Measurements from ENCODE around the gene WFDC11. TPM values are rescaled to one million over a fixed set of nuclear protein-coding genes. Genes with fewer than 3 reads are reported as not detected.
A peak's percentile ranks its signal among the peaks of the same experiment; 100 is the strongest.
"Not testable (repeated sequence)": the region's sequence is repeated elsewhere in the genome, so short reads cannot be mapped to it uniquely, and the experiment has no call there.

The WFDC11 gene
- not detected for total RNA-seq

DNA sequence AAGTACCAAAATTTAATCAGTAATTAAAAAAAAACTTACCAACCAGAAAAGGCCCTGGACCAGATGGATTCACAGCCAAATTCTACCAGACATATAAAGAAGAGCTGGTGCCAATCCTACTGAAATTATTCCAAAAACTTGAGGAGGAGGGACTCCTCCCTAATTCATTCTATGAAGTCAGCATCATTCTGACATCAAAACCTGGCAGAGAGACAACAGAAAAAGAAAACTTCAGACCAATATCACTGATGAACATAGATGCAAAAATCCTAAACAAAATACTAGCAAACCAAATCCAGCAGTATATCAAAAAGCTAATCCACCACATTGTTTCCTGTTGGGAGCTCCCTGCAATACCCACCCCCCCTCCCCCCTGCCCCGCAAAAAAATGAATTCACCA lies at the start of gene WFDC11:
WFDC11 (minus strand) TSS at position 101 of the 400 bp plus-strand sequence. CDS start 19,639 bp downstream, outside the sequence.
- no peak for ATAC-seq
- Mint-ChIP-seq H3K9me3 (peaks cover 0 to 1% of the 10 kb centered on the region in 2 donors), H3K36me3 (no peaks in the 10 kb centered on the region), H3K27ac (no peak within 1 kb of the TSS)
- no peak for DNase-seq (ENCODE audit: low spot score in 2 of 2)

DNA sequence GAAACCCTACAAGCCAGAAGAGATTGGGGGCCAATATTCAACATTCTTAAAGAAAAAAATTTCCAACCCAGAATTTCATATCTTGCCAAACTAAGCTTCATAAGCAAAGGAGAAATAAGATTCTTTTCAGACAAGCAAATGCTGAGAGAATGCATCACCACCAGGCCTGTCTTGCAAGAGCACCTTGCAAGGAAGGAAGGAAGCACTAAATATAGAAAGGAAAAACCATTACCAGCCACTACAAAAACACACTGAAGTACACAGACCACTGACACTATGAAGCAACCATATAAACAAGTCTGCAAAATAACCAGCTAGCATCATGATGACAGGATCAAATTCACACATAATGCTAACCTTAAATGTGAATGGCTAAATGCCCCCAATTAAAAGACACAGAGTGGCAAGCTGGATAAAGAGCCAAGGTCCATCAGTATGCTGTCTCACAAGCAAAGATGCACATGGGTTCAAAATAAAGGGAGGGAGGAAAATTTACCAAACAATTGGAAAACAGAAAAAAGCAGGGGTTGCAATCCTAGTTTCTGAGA lies 46.2 kb upstream of the WFDC11 start:
- not testable (repeated sequence) for DNase-seq (ENCODE audit: low spot score in 2 of 2); H3K27ac Mint-ChIP-seq; H3K9me3 Mint-ChIP-seq; H3K36me3 Mint-ChIP-seq; ATAC-seq

DNA sequence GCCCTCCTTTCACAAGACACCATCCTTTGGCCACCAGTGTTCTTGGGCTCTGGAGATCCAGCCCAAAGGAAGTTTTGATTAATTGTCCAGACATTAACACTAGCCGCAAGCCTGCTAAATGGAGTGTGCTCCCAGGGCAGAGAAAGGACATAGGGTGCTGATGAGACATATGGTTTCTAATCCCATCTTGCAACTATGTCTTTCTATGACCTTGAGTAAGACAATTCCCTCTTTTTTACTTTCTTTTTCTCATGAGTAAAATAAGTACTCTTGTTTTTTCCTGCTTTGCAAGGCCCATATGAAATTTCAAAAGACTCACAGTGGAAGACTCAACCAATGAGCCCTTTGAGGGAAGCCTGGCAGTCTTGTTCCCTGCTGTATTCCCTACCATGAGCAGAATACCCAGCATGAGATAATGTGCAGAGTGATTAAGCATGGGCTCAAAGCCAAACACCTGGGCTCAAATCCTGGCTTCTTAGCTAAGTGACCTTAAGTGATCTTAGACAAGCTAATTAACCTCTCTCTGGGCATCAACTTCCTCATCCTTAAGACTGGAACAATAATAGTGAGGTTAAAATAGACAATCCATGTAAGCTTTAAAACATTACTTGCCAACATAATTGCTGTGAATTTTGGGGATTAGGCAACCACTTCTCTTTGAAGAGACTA lies 35.1 kb upstream of the WFDC11 start, which contains the start of gene WFDC10B:
WFDC10B (minus strand) TSS at position 51 of the 669 bp plus-strand sequence. CDS start 19,027 bp downstream, outside the sequence.
- Mint-ChIP-seq H3K36me3 (peaks cover 0 to 5% of the 10 kb centered on the region in 2 donors), H3K9me3 (no peaks in the 10 kb centered on the region), H3K27ac (no peak within 1 kb of the TSS)
- ATAC-seq (no peak), DNase-seq (ENCODE audit: low spot score in 2 of 2) (no peak)

DNA sequence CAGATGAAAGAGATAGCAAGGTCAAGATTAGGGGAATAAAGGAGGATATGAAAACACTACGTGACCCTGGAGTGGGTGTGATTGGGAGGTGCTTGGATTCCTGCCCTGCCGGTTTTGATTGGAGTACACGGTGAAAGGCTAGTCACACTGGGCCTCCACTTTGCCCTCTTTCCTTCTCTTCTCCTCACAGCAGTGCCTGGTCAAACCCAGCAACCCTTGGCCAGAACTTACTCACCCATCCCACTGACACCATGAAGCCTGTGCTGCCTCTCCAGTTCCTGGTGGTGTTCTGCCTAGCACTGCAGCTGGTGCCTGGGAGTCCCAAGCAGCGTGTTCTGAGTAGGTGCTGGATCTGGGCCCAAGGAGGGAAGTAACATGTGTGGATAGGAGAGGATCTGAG lies 31.8 kb upstream of the WFDC11 start, which contains the start of gene WFDC13:
WFDC13 (plus strand) TSS at position 166 of the 400 bp plus-strand sequence; CDS start at position 252, 86 bp downstream.
- ATAC-seq (no peak), DNase-seq (ENCODE audit: low spot score in 2 of 2) (no peak)
- H3K9me3 Mint-ChIP-seq = no peaks in the 10 kb centered on the region
- no peak within 1 kb of the TSS for H3K27ac Mint-ChIP-seq
- no peaks in the 10 kb centered on the region for H3K36me3 Mint-ChIP-seq

DNA sequence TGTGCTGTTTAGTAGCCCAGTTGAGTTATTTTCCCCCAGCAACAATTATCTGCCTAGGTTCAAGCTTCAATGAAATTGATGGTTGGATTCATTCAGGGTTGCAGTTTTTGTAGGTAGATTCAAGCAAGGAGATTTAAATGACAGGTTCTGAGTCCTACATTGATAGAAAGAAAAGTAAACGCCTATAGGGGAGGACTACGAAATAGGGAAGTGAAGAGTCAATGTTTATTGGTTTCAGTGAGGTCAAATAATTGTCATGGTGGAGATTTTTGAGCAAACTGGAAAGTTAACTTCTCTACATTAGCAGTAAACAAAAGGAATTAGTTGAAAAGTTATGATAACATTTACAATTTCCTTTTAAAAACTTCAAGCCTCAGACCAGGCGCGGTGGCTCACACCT lies 31.1 kb upstream of the WFDC11 start:
- H3K9me3 Mint-ChIP-seq = no peaks in the 10 kb centered on the region
- no peaks in the 10 kb centered on the region for H3K36me3 Mint-ChIP-seq
- no peak overlapping the region for H3K27ac Mint-ChIP-seq
- DNase-seq (ENCODE audit: low spot score in 2 of 2) (no peak), ATAC-seq (no peak)

DNA sequence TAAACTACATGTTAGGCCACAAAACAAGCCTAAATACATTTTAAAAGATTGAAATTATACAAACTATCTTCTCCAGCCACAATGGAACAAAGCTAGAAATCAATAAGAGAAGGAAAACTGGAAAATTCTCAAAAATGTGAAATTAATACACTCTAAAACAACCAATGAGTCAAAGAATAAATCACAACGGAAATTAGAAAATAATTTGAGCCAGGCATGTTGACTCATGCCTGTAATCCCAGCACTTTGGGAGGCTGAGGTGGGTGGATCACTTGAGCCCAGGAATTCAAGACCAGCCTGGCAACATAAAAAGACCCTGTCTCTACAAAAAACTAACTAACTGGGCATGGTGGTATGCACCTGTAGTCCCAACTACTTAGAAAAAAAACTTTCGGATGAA lies 25.5 kb upstream of the WFDC11 start:
- DNase-seq (ENCODE audit: low spot score in 2 of 2) (no peak), ATAC-seq (no peak)
- H3K9me3 Mint-ChIP-seq = peaks cover 0 to 6% of the 10 kb centered on the region in 2 donors
- H3K36me3 Mint-ChIP-seq = no peaks in the 10 kb centered on the region
- no peak overlapping the region for H3K27ac Mint-ChIP-seq

DNA sequence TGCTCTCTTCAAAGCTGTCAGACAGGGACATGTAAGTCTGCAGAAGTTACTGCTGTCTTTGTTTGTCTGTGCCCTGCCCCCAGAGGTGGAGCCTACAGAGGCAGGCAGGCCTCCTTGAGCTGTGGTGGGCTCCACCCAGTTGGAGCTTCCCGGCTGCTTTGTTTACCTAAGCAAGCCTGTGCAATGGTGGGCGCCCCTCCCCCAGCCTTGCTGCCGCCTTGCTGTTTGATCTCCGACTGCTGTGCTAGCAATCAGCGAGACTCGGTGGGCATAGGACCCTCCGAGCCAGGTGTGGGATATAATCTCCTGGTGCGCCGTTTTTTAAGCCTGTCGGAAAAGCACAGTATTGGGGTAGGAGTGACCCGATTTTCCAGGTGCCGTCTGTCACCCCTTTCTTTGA lies 23.3 kb upstream of the WFDC11 start:
- ATAC-seq; H3K9me3 Mint-ChIP-seq; DNase-seq (ENCODE audit: low spot score in 2 of 2); H3K27ac Mint-ChIP-seq; H3K36me3 Mint-ChIP-seq: not testable (repeated sequence)

DNA sequence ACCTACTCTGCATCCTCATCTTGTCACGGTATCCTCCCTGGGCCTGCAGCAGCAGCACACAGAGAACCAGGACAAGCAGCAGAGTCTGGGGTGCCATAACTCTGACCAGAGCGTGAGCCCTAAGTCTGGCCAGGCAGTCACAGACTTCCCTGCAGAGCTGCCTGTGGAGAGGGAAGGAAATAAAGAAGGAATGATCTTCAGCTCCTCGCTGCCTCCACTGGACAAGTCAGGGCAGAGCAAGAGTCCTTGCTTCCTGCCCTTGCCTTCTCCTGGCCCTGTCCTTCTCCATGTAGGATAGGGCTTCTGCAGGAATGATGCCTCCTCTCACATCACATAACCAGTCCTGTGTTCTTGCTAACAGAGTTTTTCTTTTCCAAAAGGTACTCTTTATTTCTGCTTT lies 15.9 kb upstream of the WFDC11 start:
- no peaks in the 10 kb centered on the region for H3K36me3 Mint-ChIP-seq
- ATAC-seq = no peak
- DNase-seq (ENCODE audit: low spot score in 2 of 2) = no peak
- peaks cover 0 to 4% of the 10 kb centered on the region in 2 donors for H3K9me3 Mint-ChIP-seq
- H3K27ac Mint-ChIP-seq = no peak overlapping the region

DNA sequence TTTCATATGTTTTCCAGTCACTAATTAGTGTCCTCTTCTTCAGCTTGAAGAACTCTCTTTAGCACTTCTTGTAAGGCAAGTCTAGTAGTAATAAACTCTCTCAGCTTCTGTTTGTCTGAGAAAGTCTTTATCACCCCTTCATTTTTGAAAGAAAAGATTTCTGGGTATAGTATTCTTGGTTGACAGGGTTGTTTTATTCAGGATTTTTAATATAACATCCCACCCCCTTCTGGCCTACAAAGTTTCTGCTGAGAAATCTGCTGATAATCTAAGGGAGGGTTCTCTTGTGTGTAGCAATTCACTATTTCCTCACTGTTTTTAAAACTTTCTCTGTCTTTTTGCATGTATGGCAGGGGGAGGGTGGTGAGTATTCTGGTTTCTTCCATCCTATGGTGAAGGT lies 9.6 kb upstream of the WFDC11 start:
- DNase-seq (ENCODE audit: low spot score in 2 of 2) = no peak
- peaks cover 7 to 12% of the 10 kb centered on the region in 2 donors for H3K36me3 Mint-ChIP-seq
- H3K27ac Mint-ChIP-seq = no peak overlapping the region
- peaks cover 23 to 27% of the 10 kb centered on the region in 2 donors for H3K9me3 Mint-ChIP-seq
- no peak for ATAC-seq

DNA sequence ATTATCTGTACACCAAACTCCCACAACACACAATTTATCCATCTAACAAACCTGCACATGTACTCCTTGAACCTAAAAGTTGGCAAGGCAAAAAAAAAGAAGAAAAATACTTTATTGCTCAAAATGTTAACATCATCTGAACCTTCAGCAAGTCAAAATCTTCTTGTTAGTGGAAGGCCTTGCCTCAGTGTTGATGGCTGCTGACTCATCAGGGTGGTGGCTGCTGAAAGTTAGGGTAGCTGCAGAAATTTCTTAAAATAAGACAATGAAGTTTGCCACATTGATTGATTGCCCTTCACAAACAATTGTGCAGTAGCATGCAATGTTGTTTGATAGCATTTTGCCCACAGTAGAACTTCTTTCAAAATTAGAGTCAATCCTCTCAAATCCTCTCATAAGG lies 2.7 kb upstream of the WFDC11 start:
- DNase-seq (ENCODE audit: low spot score in 2 of 2) = no peak

DNA sequence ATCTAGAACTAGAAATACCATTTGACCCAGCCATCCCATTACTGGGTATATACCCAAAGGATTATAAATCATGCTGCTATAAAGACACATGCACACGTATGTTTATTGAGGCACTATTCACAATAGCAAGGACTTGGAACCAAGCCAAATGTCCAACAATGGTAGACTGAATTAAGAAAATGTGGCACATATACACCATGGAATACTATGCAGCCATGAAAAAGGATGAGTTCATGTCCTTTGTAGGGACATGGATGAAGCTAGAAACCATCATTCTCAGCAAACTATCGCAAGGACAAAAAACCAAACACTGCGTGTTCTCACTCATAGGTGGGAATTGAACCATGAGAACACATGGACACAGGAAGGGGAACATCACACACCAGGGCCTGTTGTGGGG lies 13.0 kb downstream of the WFDC11 start:
- H3K9me3 Mint-ChIP-seq; H3K36me3 Mint-ChIP-seq; ATAC-seq; DNase-seq (ENCODE audit: low spot score in 2 of 2); H3K27ac Mint-ChIP-seq: not testable (repeated sequence)

More for the DNA sequence above, 2.7 kb upstream of the WFDC11 start:
- peaks cover 2 to 7% of the 10 kb centered on the region in 2 donors for H3K9me3 Mint-ChIP-seq
- ATAC-seq = no peak
- H3K36me3 Mint-ChIP-seq = no peaks in the 10 kb centered on the region
- no peak overlapping the region for H3K27ac Mint-ChIP-seq

DNA sequence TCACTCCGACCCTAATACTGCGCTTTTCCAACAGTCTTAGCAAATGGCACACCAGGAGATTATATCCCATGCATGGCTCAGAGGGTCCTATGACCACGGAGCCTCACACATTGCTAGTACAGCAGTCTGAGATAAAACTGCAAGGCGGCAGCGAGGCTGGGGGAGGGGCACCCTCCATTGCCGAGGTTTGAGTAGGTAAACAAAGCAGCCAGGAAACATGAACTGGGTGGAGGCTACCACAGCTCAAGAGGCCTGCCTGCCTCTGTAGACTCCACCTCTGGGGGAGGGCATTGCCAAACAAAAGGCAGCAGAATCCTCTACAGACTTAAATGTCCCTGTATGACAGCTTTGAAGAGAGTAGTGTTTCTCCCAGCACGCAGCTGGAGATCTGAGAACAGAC lies 18.3 kb downstream of the WFDC11 start:
- not testable (repeated sequence) for ATAC-seq; H3K9me3 Mint-ChIP-seq; DNase-seq (ENCODE audit: low spot score in 2 of 2); H3K27ac Mint-ChIP-seq; H3K36me3 Mint-ChIP-seq

DNA sequence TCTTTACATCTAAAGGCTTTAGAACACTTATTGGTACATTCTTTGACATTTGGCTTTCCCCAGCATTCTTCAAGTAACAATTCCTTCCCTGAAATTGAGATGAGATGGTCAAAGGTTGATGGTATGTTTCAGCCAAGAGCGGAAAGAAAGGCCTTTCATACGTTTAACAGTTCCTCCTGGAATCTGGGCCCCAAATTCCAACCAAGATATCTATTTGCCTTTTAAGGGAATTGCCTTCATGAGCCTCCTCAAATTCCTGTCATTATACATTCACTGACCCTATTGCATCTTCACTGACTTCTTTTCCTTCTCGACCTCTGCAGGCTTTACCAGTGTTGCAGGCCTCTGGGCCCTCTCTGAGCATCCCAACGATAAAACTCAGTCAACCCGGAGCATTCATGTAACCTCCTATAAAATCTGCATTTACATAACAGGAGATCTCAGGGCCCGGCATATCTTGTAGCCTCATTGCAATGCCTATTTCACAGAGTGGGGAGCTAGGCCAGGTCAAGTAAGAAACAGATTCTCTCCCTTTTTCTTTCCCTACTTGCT lies 20.7 kb downstream of the WFDC11 start:
- peaks cover 0 to 7% of the 10 kb centered on the region in 2 donors for H3K36me3 Mint-ChIP-seq
- H3K27ac Mint-ChIP-seq = no peak overlapping the region
- no peak for DNase-seq (ENCODE audit: low spot score in 2 of 2)
- no peaks in the 10 kb centered on the region for H3K9me3 Mint-ChIP-seq
- no peak for ATAC-seq

DNA sequence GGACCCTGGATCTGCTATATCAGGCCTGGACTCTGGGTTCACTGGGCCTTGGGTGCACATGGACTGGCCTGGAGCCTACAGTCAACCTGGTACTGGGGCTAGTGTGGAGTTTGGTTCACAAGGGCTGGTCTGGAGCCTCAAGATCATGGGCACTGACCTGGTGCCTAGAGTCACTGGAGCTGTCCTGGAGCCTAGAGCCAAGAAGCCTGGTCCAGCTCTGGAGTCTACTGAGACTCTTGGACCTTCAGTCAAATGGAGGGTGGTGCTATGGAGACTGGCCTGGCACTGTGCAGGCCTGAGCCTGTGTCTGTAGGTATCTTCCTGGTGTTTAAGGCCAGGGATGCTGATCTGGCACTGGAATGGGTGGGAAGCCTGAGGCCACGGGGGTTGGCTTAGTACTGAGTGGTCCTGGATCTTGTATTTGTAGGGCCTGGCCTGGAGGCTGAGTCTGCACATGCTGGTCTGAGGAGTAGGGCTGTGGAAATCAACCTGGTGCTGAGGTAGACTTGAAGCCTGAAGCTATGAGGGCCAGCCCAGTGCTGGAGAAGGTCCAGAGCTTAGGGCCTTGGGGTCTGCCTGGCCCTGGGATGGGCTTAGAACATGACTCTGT lies 22.5 kb downstream of the WFDC11 start:
- peak overlapping the region in 1 of 2 donors; percentile 34 for H3K27ac Mint-ChIP-seq
- DNase-seq (ENCODE audit: low spot score in 2 of 2) = no peak
- H3K9me3 Mint-ChIP-seq = no peaks in the 10 kb centered on the region
- ATAC-seq = no peak
- H3K36me3 Mint-ChIP-seq = peaks cover 0 to 7% of the 10 kb centered on the region in 2 donors

DNA sequence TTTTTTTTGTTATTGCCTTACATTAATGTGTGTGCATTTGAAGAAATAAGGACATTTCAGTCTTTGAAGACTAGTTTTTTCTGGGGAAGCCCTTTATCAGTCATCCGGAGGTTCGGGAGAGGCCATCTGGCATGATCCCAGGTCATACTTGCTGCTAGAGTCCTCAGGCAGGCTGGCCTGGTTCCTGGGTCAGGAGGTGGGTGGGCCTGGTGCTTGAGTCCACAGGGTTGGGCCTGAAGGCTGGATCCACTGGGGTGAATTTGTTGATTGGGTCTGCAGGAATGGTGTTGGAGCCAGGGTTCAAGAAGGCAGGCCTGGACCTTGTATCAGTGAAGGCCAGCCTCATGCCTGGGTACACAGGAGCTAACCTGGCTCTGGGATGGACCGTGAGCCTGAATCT lies 23.2 kb downstream of the WFDC11 start:
- no peak for DNase-seq (ENCODE audit: low spot score in 2 of 2)
- no peak for ATAC-seq
- Mint-ChIP-seq H3K36me3 (peaks cover 0 to 7% of the 10 kb centered on the region in 2 donors), H3K9me3 (no peaks in the 10 kb centered on the region), H3K27ac (no peak overlapping the region)

DNA sequence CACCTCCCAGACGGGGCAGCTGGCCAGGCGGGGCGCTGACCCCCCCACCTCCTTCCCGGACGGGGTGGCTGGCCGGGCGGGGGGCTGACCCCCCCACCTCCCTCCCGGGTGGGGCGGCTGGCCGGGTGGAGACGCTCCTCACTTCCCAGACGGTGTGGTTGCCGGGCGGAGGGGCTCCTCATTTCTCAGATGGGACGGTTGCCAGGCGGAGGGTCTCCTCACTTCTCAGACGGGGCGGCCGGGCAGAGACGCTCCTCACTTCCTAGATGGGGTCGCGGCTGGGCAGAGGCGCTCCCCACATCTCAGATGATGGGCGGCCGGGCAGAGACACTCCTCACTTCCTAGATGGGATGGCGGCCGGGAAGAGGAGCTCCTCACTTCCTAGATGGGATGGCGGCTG lies 24.2 kb downstream of the WFDC11 start:
- H3K9me3 Mint-ChIP-seq; DNase-seq (ENCODE audit: low spot score in 2 of 2); H3K36me3 Mint-ChIP-seq; ATAC-seq; H3K27ac Mint-ChIP-seq: not testable (repeated sequence)

DNA sequence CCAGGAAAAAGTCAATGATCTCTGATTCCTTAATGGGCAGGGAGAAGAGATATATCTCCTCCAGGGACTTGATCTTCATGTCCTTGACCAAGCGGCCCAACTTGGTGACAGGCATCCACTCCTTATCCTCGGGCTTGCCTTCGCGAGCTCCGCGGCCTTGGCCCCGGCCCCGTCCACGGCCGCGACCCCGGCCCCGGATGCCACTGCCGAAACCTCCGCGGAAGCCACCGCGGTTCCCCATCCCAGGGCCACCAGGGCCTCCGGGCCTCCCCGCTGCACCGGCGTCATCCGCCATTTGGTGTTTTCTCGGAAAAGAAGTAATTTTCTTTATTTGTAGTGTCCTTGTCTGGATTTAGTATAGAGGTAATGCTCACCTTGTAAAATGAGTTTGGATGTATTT lies 29.0 kb downstream of the WFDC11 start:
- not testable (repeated sequence) for H3K27ac Mint-ChIP-seq; ATAC-seq; DNase-seq (ENCODE audit: low spot score in 2 of 2); H3K9me3 Mint-ChIP-seq; H3K36me3 Mint-ChIP-seq
